ENCODE results near the gene EFNA3. TPM values are rescaled to one million over a fixed set of nuclear protein-coding genes. Genes with fewer than 3 reads are reported as not detected.
A peak's percentile ranks its signal among the peaks of the same experiment; 100 is the strongest.

EFNA3 gene
- total RNA-seq, 1 experiment from 2014 or later = 23.5 TPM

- CTCF ChIA-PET = interaction anchor here (0.5 to 1.3 kb wide), 4 partner anchors 27 to 43 kb away, joined by 3 to 5 read pairs (median 4); no protein-coding TSS in a partner anchor
Measured at GRCh38 chr1:155124503-155125463, 46.1 kb downstream of the EFNA3 start.

GRCh38 chr1:155125511-155125945, 46.9 kb downstream of the EFNA3 start:
- DNase-seq (no peak), ATAC-seq (no peak)
- H3K4me1 ChIP-seq (ENCODE audit: insufficient read depth, low read length) = peaks cover 55% of the 10 kb centered on the region
- no TSS peak for BruUV-seq (replicated peaks)
- H3K36me3 ChIP-seq (ENCODE audit: low read depth, low read length) = no peaks in the 10 kb centered on the region
- H3K9me3 ChIP-seq (ENCODE audit: low read length) = no peaks in the 10 kb centered on the region
- H3F3A ChIP-seq (ENCODE audit: low read length, unreplicated experiment) = no peaks in the 10 kb centered on the region
- ChIA-PET CTCF (interaction anchor here (0.8 to 1.3 kb wide), 2 partner anchors 34 to 42 kb away, joined by 5 read pairs; no protein-coding TSS in a partner anchor), POLR2A (ENCODE audit: unreplicated experiment) (interaction anchor here (1.0 kb wide), 1 partner anchor 9 kb away, joined by 4 read pairs; no protein-coding TSS in a partner anchor)
- peaks cover 20% of the 10 kb centered on the region for H3K79me2 ChIP-seq (ENCODE audit: low read length)
- TF ChIP-seq, protein P1, sequence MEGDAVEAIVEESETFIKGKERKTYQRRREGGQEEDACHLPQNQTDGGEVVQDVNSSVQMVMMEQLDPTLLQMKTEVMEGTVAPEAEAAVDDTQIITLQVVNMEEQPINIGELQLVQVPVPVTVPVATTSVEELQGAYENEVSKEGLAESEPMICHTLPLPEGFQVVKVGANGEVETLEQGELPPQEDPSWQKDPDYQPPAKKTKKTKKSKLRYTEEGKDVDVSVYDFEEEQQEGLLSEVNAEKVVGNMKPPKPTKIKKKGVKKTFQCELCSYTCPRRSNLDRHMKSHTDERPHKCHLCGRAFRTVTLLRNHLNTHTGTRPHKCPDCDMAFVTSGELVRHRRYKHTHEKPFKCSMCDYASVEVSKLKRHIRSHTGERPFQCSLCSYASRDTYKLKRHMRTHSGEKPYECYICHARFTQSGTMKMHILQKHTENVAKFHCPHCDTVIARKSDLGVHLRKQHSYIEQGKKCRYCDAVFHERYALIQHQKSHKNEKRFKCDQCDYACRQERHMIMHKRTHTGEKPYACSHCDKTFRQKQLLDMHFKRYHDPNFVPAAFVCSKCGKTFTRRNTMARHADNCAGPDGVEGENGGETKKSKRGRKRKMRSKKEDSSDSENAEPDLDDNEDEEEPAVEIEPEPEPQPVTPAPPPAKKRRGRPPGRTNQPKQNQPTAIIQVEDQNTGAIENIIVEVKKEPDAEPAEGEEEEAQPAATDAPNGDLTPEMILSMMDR (conservative IDR thresholded peaks at IDR 0.05; ENCODE audit: low read depth, low read length) = no peak
- TF ChIP-seq EZH2phosphoT487 (IDR thresholded peaks at IDR 0.05; ENCODE audit: borderline replicate concordance, low read length) (no peak), EZH2 (IDR thresholded peaks at IDR 0.05; ENCODE audit: low read length, unreplicated experiment) (no peak)
- no peak overlapping the region for H2AFZ ChIP-seq (ENCODE audit: low read length)
- H3K4me2 ChIP-seq (ENCODE audit: low read length) = peak overlapping the region; percentile 97
- H3K27me3 ChIP-seq (ENCODE audit: low read length) = no peaks in the 10 kb centered on the region
- 0 out of 2 replicates have a peak overlapping the region, but pooled peaks have one; percentile 85 for H3K4me3 ChIP-seq (ENCODE audit: low read length)
- intact Hi-C loops (cut with micrococcal nuclease) = no loop called here
- no peaks in the 10 kb centered on the region for H3K9me2 ChIP-seq (replicated peaks; ENCODE audit: low read length)
- H3K27ac ChIP-seq (ENCODE audit: low read length) = no peak overlapping the region
- H4K20me1 ChIP-seq (ENCODE audit: low read length) = 0 out of 2 replicates have a peak, but pooled peaks cover 6% of the 10 kb centered on the region
- H3K9ac ChIP-seq (ENCODE audit: low read length) = no peak overlapping the region

More at GRCh38 chr1:155124503-155125463, 46.1 kb downstream of the EFNA3 start:
- H3K9ac ChIP-seq (ENCODE audit: low read length) = no peak overlapping the region
- peak; percentile 34 for DNase-seq
- no peak overlapping the region for H3K4me3 ChIP-seq (ENCODE audit: low read length)
- no peak overlapping the region for H2AFZ ChIP-seq (ENCODE audit: low read length)
- no peaks in the 10 kb centered on the region for H3K9me3 ChIP-seq (ENCODE audit: low read length)
- TF ChIP-seq EZH2phosphoT487 (IDR thresholded peaks at IDR 0.05; ENCODE audit: borderline replicate concordance, low read length) (no peak), EZH2 (IDR thresholded peaks at IDR 0.05; ENCODE audit: low read length, unreplicated experiment) (no peak)
- TF ChIP-seq, protein P1 (conservative IDR thresholded peaks at IDR 0.05; ENCODE audit: low read depth, low read length) = no peak
- H3K36me3 ChIP-seq (ENCODE audit: low read depth, low read length) = no peaks in the 10 kb centered on the region
- no peaks in the 10 kb centered on the region for H3F3A ChIP-seq (ENCODE audit: low read length, unreplicated experiment)
- no peak overlapping the region for H3K4me2 ChIP-seq (ENCODE audit: low read length)
- no peak for ATAC-seq
- H4K20me1 ChIP-seq (ENCODE audit: low read length) = 0 out of 2 replicates have a peak, but pooled peaks cover 6% of the 10 kb centered on the region
- peaks cover 14% of the 10 kb centered on the region for H3K79me2 ChIP-seq (ENCODE audit: low read length)
- BruUV-seq (replicated peaks) = no TSS peak
- H3K27ac ChIP-seq (ENCODE audit: low read length) = 0 out of 2 replicates have a peak overlapping the region, but pooled peaks have one; percentile 6
- H3K4me1 ChIP-seq (ENCODE audit: insufficient read depth, low read length) = peaks cover 49% of the 10 kb centered on the region
- H3K27me3 ChIP-seq (ENCODE audit: low read length) = no peaks in the 10 kb centered on the region
- intact Hi-C loops (cut with micrococcal nuclease) = no loop called here
- POLR2A ChIA-PET (ENCODE audit: unreplicated experiment) = interaction anchor here (0.6 to 1.0 kb wide), 2 partner anchors 10 to 31 kb away, joined by 3 to 4 read pairs; no protein-coding TSS in a partner anchor
- H3K9me2 ChIP-seq (replicated peaks; ENCODE audit: low read length) = no peaks in the 10 kb centered on the region

All from PC-3 (cell line).